ENCODE measurements around the gene INPP5J.

- TF ChIP-seq CTCF (conservative IDR thresholded peaks at IDR 0.05 in 1 of 2, IDR thresholded peaks at IDR 0.05 in 1 of 2; ENCODE audit: low read depth in 1 of 2, low read length in 2 of 2) (no peak), EZH2 (IDR thresholded peaks at IDR 0.05; ENCODE audit: low read length, missing control alignments) (no peak)
These were observed 16.3 kb downstream of the INPP5J start for GRCh38 chr22:31139066-31139465.

All from fibroblast of lung (primary cell).